Activated T-helper 1 cell treated with anti-CD3 and anti-CD28 coated beads, Interleukin-2, amount 50 U/mL, for 16 hours (primary cell): ENCODE results near the gene RBPJL.

Experiments
- DNase-seq, 2 donors: peaks; one replicate each; pipeline ENCODE4 v3.0.0-alpha.2; 2020; ENCODE audit warnings: low read depth in 1 of 2, low spot score in 1 of 2

The RBPJL gene

GRCh38 chr20:45316150-45317080 is 9.8 kb downstream of the RBPJL start:
- DNase-seq = no peak

- no peak for DNase-seq
These were observed 11.2 kb downstream of the RBPJL start for GRCh38 chr20:45317826-45318225.

DNA sequence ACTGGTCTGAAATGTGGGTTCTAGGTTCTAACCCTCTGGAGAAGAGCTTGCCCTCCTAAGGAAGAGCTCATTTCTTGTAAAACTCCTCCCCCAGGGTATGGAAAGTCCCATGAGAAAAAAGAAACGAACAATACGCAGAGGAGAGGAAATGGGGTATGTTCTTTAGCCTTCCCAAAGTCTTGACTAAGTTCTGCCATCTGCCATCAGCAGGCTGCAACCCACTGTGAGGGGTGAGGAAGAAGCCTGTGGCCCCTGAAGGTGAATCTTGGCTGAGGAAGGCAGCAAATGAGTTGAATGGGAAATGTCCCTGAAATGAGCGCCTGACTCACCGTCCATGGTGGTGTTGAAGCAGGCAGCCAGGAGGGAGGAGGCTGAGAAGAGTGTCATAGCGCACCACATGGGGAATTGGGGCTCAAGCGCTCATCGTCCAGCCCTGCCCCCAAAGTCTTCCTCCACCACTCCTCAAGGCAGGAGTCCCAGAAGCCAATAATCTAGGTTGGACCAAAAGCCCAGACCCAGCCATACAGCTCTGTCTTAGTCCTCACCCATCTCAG is 11.8 kb downstream of the RBPJL start:
- DNase-seq = no peak

- DNase-seq = no peak
These were observed 12.3 kb downstream of the RBPJL start for GRCh38 chr20:45318948-45319347.

GRCh38 chr20:45320948-45321595 is 14.4 kb downstream of the RBPJL start:
- DNase-seq = no peak

DNA sequence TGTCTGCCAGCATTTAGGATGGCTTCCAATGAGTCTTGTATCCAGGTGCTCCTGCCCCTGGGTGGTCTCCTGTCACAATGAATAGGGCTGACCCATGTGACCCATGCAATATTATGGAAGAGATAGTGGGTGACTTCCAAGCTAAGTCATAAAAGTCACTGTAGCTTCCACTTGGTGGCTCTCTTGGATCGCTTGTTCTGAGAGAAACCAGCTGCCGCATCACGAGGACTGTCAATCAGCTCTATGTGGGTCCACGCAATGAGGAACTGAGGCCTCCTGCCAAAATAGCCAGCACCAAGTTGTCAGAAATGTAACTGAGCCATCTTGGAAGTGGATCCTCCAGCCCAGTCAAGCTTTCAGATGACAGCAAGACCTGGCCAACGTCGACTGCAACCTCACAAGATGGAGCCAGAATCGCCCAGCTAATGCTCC is 16.3 kb downstream of the RBPJL start:
- DNase-seq = no peak

GRCh38 chr20:45323731-45324130 is 17.1 kb downstream of the RBPJL start:
- no peak for DNase-seq

GRCh38 chr20:45325371-45325770 is 18.7 kb downstream of the RBPJL start:
- DNase-seq = no peak

GRCh38 chr20:45328451-45328850 is 21.8 kb downstream of the RBPJL start:
- DNase-seq = no peak

GRCh38 chr20:45329497-45330319 is 23.1 kb downstream of the RBPJL start:
- DNase-seq = no peak

DNA sequence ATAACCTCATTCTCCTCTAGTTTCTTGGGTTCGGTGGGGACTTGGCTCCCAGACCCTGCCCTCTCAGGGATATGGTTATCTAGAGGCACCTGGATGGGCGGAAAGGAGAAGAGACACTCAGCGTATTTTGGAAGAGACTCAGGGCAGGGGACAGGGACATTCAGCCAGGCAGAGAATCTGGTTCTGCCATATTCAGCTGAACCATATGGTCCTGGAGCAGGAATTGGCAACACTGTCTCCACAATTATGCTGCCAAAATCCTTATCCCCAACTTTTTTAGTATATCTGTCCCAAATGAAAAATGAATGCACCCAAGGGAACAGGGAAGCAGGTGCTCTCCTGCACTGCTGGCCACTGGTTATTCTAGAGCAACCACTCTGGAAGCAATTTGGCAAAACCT is 23.8 kb downstream of the RBPJL start:
- DNase-seq = no peak

GRCh38 chr20:45336530-45337366 is 30.1 kb downstream of the RBPJL start:
- DNase-seq = no peak

GRCh38 chr20:45337367-45338120 is 30.9 kb downstream of the RBPJL start:
- no peak for DNase-seq

GRCh38 chr20:45338121-45339030 is 31.7 kb downstream of the RBPJL start:
- no peak for DNase-seq

GRCh38 chr20:45339084-45339483 is 32.4 kb downstream of the RBPJL start:
- no peak for DNase-seq

DNA sequence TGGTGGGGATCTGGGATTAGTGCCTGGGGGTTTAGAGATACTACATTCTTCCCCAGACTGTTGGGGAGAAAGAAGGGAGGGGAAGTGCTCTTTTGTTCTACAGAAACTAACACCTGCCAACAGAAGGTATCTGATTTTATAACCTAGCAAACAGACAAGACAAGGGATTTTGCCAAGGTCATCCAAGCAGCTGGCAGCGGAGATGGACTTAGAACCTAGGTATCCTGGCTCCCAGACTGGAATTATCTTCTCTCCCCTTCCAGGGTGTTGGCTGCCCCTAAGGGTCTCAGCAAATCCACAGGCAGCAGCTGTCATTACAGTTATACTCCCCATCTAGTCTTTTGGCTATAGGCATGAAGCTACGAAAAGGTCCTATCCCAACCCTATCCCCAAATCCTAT is 33.2 kb downstream of the RBPJL start:
- DNase-seq = no peak

- DNase-seq = no peak
These were observed 33.7 kb downstream of the RBPJL start for GRCh38 chr20:45340236-45340847.

DNA sequence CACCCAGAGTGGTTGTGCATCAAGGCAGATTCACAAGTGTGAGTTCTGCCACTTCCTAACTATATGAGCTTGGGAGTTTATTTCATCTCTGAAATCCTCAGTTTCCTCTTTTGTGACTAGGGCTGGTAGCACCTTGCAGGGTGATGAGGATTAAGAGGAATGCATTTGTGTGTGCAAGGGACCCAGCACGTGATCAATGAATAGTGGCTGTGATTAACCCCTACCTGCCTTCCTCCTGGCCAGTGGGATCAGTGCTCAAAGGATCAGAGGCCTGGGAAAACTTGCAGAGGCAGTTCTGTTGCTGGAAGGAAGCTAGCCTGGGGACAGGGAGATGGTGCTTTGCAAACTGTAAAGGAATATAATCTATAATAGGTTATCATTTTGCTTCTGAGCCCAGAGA is 34.3 kb downstream of the RBPJL start:
- DNase-seq = no peak
